GM15510 (cell line): Measurements from ENCODE around the gene ZBTB22.

Source experiments
- POLR2A ChIP-seq: IDR thresholded peaks from 3 replicates; pipeline ENCODE4 v1.6.1; 2011; ENCODE audit warnings: borderline replicate concordance; ENCODE audit not compliant: insufficient read length; ENCODE audit errors: extremely low read depth

Gene ZBTB22

GRCh38 chr6:33324125-33324524 lies 6.6 kb upstream of the ZBTB22 start:
- TF ChIP-seq POLR2A: no peak

GRCh38 chr6:33323623-33323948 lies 6.0 kb upstream of the ZBTB22 start:
- TF ChIP-seq POLR2A: no peak

- no peak for TF ChIP-seq POLR2A
Observed at GRCh38 chr6:33321227-33321626, 3.7 kb upstream of the ZBTB22 start.

GRCh38 chr6:33320315-33321181 lies 3.0 kb upstream of the ZBTB22 start:
- no peak for TF ChIP-seq POLR2A

- no peak for TF ChIP-seq POLR2A
Observed at GRCh38 chr6:33319939-33320314, 2.4 kb upstream of the ZBTB22 start.

GRCh38 chr6:33318426-33319073 lies 1.0 kb upstream of the ZBTB22 start:
- TF ChIP-seq POLR2A: no peak

GRCh38 chr6:33317419-33317668 lies 200 bp downstream of the ZBTB22 start:
- TF ChIP-seq POLR2A: no peak

GRCh38 chr6:33316603-33317418 lies 733 bp downstream of the ZBTB22 start:
- no peak for TF ChIP-seq POLR2A

GRCh38 chr6:33315793-33316602 lies 1.5 kb downstream of the ZBTB22 start:
- TF ChIP-seq POLR2A: no peak

GRCh38 chr6:33314943-33315792 lies 2.4 kb downstream of the ZBTB22 start:
- TF ChIP-seq POLR2A: peak; percentile 31

GRCh38 chr6:33314515-33314942 lies 3.0 kb downstream of the ZBTB22 start:
- TF ChIP-seq POLR2A: no peak

- TF ChIP-seq POLR2A: peak; percentile 72
Observed at GRCh38 chr6:33313709-33314514, 3.6 kb downstream of the ZBTB22 start, which contains the start of gene TAPBP. Gene TAPBP (minus strand): TSS chr6:33314078. CDS start chr6:33314041, 37 bp downstream.
